ENCODE measurements around the gene BRINP1. TPM values are rescaled to one million over a fixed set of nuclear protein-coding genes. Genes with fewer than 3 reads are reported as not detected.

Gene BRINP1
- polyA plus RNA-seq, 3 donors = not detected

GRCh38 chr9:119121899-119122298 is 247.3 kb downstream of the BRINP1 start:
- no peaks in the 10 kb centered on the region for H3K27me3 ChIP-seq (ENCODE audit: control insufficient read depth in 2 of 2, insufficient read depth in 2 of 2, low read length in 2 of 2)
- H3K9ac ChIP-seq (ENCODE audit: insufficient read depth, low read length, poor library complexity, severe bottlenecking) = no peak overlapping the region
- H4K20me1 ChIP-seq (ENCODE audit: insufficient read depth, low read length) = no peaks in the 10 kb centered on the region
- no peak overlapping the region for H3K4me3 Mint-ChIP-seq
- no peaks in the 10 kb centered on the region for H3K4me1 ChIP-seq (ENCODE audit: control insufficient read depth in 1 of 2, insufficient read depth in 2 of 2, low read length in 2 of 2)
- intact Hi-C loops (cut with micrococcal nuclease) = no loop called here
- H3K4me1 Mint-ChIP-seq = no peaks in the 10 kb centered on the region
- no peak overlapping the region for H2AFZ ChIP-seq (ENCODE audit: insufficient read depth, low read depth, low read length, poor library complexity, severe bottlenecking)
- peaks cover 0 to 2% (median 0%) of the 10 kb centered on the region in 7 donors for H3K9me3 Mint-ChIP-seq
- no peaks in the 10 kb centered on the region for H3K36me3 ChIP-seq (replicated peaks in 1 of 2; ENCODE audit: control insufficient read depth in 1 of 2, insufficient read depth in 2 of 2, low read length in 2 of 2)
- H3K79me2 ChIP-seq (ENCODE audit: insufficient read depth, low read length) = no peaks in the 10 kb centered on the region
- TF ChIP-seq CTCF (IDR thresholded peaks at IDR 0.05) = no peak
- H3K27ac Mint-ChIP-seq = no peak overlapping the region
- H3K27ac ChIP-seq (ENCODE audit: low read depth in 1 of 2, low read length in 2 of 2) = no peak overlapping the region
- no peak overlapping the region for H3K4me2 ChIP-seq (replicated peaks; ENCODE audit: extremely low read depth, low read length, poor library complexity, severe bottlenecking)
- no peak for DNase-seq
- no CpG with 5 or more reads among the region's 1 CpG for WGBS (ENCODE audit: insufficient coverage)
- no peak overlapping the region for H3K4me3 ChIP-seq (replicated peaks in 1 of 3; ENCODE audit: low read depth in 2 of 3, low read length in 3 of 3)
- no peaks in the 10 kb centered on the region for H3K9me3 ChIP-seq (replicated peaks in 1 of 2; ENCODE audit: control insufficient read depth in 1 of 2, insufficient read depth in 1 of 2, low read length in 2 of 2)
- peaks cover 0 to 3% (median 0%) of the 10 kb centered on the region in 3 donors for H3K27me3 Mint-ChIP-seq (ENCODE audit: low read depth in 3 of 3)
- no peaks in the 10 kb centered on the region for H3K36me3 Mint-ChIP-seq

GRCh38 chr9:119117409-119117808 is 251.8 kb downstream of the BRINP1 start:
- Mint-ChIP-seq H3K27ac (no peak overlapping the region), H3K36me3 (no peaks in the 10 kb centered on the region), H3K27me3 (ENCODE audit: low read depth in 3 of 3) (peaks cover 0 to 4% (median 0%) of the 10 kb centered on the region in 3 donors), H3K9me3 (peaks cover 0 to 4% (median 2%) of the 10 kb centered on the region in 7 donors), H3K4me3 (no peak overlapping the region), H3K4me1 (no peaks in the 10 kb centered on the region)
- Histone ChIP-seq H3K27me3 (ENCODE audit: control insufficient read depth in 2 of 2, insufficient read depth in 2 of 2, low read length in 2 of 2) (no peaks in the 10 kb centered on the region), H3K27ac (ENCODE audit: low read depth in 1 of 2, low read length in 2 of 2) (no peak overlapping the region), H4K20me1 (ENCODE audit: insufficient read depth, low read length) (no peaks in the 10 kb centered on the region), H3K36me3 (replicated peaks in 1 of 2; ENCODE audit: control insufficient read depth in 1 of 2, insufficient read depth in 2 of 2, low read length in 2 of 2) (no peaks in the 10 kb centered on the region), H2AFZ (ENCODE audit: insufficient read depth, low read depth, low read length, poor library complexity, severe bottlenecking) (no peak overlapping the region), H3K4me3 (replicated peaks in 1 of 3; ENCODE audit: low read depth in 2 of 3, low read length in 3 of 3) (no peak overlapping the region), H3K4me1 (ENCODE audit: control insufficient read depth in 1 of 2, insufficient read depth in 2 of 2, low read length in 2 of 2) (no peaks in the 10 kb centered on the region), H3K9me3 (replicated peaks in 1 of 2; ENCODE audit: control insufficient read depth in 1 of 2, insufficient read depth in 1 of 2, low read length in 2 of 2) (no peaks in the 10 kb centered on the region), H3K79me2 (ENCODE audit: insufficient read depth, low read length) (no peaks in the 10 kb centered on the region), H3K4me2 (replicated peaks; ENCODE audit: extremely low read depth, low read length, poor library complexity, severe bottlenecking) (no peak overlapping the region), H3K9ac (ENCODE audit: insufficient read depth, low read length, poor library complexity, severe bottlenecking) (no peak overlapping the region)
- intact Hi-C loops (cut with micrococcal nuclease) = no loop called here
- no peak for TF ChIP-seq CTCF (IDR thresholded peaks at IDR 0.05)
- no peak for DNase-seq

Measured in CD14-positive monocyte (primary cell).